ENCODE measurements around the gene SECISBP2L.

SECISBP2L gene

DNA sequence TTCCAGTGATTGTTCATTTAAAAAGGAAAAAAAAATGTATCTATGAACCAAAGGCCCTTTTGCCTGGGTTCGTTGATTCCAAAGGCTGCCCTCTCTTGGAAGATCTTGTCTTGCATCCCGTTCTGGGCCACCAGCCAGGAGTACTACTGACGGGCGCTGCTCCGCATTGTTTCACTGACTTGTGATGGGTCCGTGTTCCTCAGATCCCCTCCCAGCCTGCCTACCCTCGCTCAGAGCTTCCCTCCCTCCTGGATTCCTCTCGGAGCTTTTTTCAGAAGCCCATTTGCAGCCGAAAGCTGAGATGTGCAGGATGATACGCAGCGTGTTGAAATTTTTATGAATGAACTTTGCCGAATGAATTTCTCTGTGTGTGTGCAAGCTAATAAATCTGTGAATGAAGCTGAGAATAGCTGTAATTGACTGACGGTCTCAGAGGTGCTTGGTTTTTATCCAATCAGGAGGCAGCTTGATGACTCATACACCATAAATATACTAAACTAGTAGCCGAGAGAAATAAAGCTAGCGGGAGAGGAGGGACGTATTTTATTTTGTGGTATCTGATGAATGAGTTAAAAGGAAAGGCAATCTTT lies 82.6 kb downstream of the SECISBP2L start, which contains the start of gene SHC4:
TSS of gene SHC4 (minus strand) at position 396 of the 590 bp plus-strand sequence. CDS start 904 bp downstream, outside the sequence.
- DNase-seq, result peak; percentile 4

DNA sequence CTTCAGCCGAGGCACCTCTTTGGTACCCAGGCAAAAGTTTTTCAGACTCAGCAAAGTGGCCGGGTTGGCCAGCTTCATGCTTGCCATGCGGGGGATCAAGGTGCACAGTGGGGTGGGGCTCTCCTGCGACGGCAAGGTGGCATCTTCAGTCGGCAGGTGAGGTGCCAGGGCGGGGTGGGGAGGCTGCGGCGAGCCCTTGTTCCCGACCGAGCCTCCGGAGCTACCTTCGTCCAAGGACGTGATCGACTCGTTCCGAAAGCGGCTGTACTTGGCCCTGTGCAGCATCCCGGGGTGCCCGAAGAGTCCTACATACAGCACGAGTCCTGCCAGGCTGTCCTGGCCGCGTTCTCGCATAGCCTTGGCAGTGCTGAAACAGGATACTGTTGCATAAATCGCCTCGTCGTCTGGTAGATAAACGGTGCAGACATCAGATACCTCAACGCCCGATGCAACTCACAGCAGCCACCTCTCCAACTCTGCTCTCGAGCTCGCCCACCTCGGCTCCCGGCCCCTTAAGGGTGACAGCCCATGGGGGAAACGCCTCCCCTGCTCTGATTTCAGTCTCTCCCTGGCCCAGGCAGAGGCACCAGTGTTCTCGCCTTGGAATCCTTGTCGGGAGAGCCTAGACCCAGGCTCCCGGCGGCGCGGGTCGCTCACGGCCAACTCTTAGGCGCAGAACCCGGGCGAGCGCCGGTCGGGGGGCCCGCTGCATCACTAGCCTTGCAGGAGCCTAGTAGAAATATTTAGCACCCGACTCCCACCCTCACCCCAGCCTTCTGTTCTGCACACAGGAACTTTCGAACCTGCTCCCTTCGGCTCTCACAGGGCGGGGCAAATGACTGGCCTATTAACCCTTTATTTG lies 83.4 kb downstream of the SECISBP2L start:
- peak; percentile 3 for DNase-seq

- no peak for DNase-seq
Measured at GRCh38 chr15:48955967-48956366, 90.3 kb downstream of the SECISBP2L start.

DNA sequence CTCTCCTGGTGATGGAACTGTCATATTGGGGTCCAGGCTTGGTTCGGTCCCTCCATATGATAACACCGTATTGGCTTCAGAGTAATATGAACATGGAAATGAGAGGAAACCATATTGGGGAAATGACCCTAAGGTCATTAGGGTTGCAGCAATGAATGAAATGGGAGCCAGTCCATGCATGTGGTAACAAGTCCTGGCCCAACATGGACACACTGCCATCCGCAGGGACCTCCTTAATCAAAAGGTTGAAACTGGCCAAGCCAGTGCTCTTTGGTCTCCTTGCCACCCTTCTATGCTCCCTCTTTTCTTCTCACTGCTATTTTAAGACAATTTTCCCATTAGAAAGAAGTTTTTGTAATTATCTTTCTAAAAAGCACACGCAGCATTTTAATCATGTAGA lies 90.9 kb downstream of the SECISBP2L start:
- no peak for DNase-seq

- no peak for DNase-seq
Measured at GRCh38 chr15:48954538-48954937, 91.7 kb downstream of the SECISBP2L start.

GRCh38 chr15:48946840-48947187 lies 99.4 kb downstream of the SECISBP2L start:
- no peak for DNase-seq

DNA sequence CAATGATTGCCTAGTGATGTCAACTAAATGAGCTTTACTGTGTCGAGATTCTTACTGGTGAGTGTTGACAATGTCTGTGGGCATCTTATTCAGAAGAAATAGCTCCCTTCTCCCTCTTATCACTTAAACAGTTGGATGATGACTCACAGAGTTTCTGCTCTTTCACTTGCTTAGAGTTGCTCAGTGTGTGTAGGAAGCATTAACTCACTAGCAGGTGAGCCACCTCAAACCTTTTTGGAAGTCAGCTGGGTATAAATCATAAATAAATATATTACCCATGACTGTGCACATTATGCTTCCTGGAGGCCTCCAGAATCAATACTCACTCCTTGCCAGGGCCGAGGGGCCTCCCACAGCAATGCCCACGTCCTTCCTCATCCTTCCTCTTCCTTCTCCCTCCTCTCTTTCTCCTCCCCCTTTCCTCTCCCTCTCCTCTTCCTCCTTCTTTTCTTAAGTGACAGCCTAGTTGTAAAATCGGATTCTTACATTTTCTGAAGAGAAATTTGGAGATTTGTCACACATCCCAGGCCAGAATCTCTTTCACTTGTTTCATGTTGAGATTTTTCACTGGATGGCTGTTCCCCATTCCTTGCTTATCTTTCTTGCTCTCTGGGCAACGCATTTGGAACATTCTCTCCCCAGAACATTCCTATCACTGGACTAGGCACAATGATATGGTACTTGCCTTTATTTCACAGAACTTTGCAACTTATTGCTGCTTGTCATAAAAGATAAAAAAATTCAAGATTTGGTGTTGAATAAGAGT lies 100.0 kb downstream of the SECISBP2L start:
- no peak for DNase-seq

GRCh38 chr15:48945386-48945785 lies 100.9 kb downstream of the SECISBP2L start:
- no peak for DNase-seq

DNA sequence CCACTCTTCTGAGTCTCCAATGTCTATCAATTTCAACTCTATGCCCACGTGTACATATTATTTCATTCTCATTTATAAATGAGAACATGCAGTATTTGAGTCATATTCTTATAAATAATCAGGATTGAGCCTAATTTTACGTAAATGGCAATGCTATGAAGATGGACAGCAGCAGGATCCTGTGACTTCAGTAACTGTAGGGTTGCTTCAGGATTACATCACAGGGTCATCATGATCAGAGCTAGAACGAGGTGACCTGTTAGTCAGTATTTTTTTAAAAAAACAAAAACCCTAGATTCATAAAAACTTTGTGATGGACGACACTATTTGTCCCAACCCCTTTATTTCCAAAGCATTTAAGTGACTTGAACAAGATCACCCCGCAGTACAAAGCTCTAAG lies 104.3 kb downstream of the SECISBP2L start:
- no peak for DNase-seq

GRCh38 chr15:48940508-48940907 lies 105.7 kb downstream of the SECISBP2L start:
- no peak for DNase-seq

DNA sequence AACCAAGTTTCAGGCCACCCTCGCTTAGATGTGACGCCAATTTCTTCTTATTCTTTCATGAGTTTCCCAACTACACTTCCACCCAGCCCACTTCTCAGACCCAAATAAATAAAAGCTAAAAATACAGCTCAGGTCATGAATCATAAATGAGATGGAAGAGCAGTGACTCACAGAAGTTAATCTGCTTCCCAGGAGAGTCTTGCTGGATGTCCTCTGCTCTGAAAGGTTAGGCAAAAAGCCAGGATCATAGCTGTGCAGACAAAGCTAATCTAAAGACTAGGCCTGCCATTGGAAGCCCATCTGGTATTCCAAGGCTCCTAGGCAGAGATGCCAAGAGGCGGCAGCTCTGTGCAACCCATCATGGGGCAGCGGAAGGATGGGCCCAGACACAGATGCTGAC lies 106.6 kb downstream of the SECISBP2L start:
- no peak for DNase-seq

All from CD4-positive, alpha-beta T cell treated with Interleukin-6 for 4 hours (primary cell).